Measurements from ENCODE around the gene CAMSAP2. TPM values are rescaled to one million over a fixed set of nuclear protein-coding genes. Genes with fewer than 3 reads are reported as not detected.

The CAMSAP2 gene
- total RNA-seq, 1 experiment from 2014 or later: 40.3 TPM

DNA sequence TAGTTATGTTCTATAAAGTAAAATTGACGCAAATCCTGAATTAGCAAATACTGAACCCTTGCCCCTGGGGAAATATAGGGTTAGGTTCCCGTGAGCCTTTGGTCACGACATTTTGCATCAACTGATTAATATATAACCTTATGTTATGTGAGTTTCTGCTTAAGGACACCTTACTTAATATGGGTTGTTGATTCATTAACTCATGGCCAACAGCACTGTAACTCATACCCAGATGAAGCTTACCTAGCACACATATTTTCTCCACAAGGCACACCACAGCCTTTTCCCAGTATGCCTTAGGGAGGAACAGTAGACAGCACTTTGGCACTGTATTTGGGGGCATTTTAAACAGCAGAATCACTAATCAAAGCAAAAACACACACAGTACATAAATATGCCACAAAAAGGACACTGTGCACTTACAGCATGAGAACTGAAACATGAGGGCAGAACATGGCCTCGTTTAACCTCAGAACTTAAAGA is 171.1 kb downstream of the CAMSAP2 start:
- H3F3A ChIP-seq (ENCODE audit: insufficient read depth, low read depth): peaks cover 3% of the 10 kb centered on the region; the same call in 1 of the 2 replicates
- no TSS peak for BruUV-seq (replicated peaks)
- H3K27ac ChIP-seq: no peak overlapping the region
- no peaks in the 10 kb centered on the region for H3K27me3 ChIP-seq (ENCODE audit: insufficient read depth, low read depth)
- H3K36me3 ChIP-seq (ENCODE audit: low read depth): peaks cover 7% of the 10 kb centered on the region; the same call in 1 of the 2 replicates
- no peak for TF ChIP-seq EZH2 (IDR thresholded peaks at IDR 0.05; ENCODE audit: low read depth)
- TF ChIP-seq, protein P1, sequence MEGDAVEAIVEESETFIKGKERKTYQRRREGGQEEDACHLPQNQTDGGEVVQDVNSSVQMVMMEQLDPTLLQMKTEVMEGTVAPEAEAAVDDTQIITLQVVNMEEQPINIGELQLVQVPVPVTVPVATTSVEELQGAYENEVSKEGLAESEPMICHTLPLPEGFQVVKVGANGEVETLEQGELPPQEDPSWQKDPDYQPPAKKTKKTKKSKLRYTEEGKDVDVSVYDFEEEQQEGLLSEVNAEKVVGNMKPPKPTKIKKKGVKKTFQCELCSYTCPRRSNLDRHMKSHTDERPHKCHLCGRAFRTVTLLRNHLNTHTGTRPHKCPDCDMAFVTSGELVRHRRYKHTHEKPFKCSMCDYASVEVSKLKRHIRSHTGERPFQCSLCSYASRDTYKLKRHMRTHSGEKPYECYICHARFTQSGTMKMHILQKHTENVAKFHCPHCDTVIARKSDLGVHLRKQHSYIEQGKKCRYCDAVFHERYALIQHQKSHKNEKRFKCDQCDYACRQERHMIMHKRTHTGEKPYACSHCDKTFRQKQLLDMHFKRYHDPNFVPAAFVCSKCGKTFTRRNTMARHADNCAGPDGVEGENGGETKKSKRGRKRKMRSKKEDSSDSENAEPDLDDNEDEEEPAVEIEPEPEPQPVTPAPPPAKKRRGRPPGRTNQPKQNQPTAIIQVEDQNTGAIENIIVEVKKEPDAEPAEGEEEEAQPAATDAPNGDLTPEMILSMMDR (conservative IDR thresholded peaks at IDR 0.05): no peak
- no peaks in the 10 kb centered on the region for H3K79me2 ChIP-seq (ENCODE audit: low read depth)
- no peak overlapping the region for H3K4me3 ChIP-seq
- no peak overlapping the region for H3K4me2 ChIP-seq
- no peaks in the 10 kb centered on the region for H4K20me1 ChIP-seq (ENCODE audit: insufficient read depth)
- ChIA-PET CTCF (no interaction called here), POLR2A (ENCODE audit: unreplicated experiment) (no interaction called here)
- H3K9me3 ChIP-seq (ENCODE audit: insufficient read depth, low read depth): no peaks in the 10 kb centered on the region
- no peaks in the 10 kb centered on the region for H3K9me2 ChIP-seq (ENCODE audit: insufficient read depth)
- intact Hi-C loops (cut with micrococcal nuclease; ENCODE audit: unreplicated experiment): no loop called here
- no peak overlapping the region for H2AFZ ChIP-seq
- DNase-seq: no peak
- peaks cover 22% of the 10 kb centered on the region; the same call in 1 of the 2 replicates for H3K4me1 ChIP-seq (replicated peaks; ENCODE audit: insufficient read depth)

Other genes with a start within 250 kb of the CAMSAP2 start
- 22.8 and 30.0 TPM in 2 replicates for gene KIF14, start 118.1 kb upstream of the CAMSAP2 start, total RNA-seq (2021)
- gene DDX59, start 69.0 kb upstream of the CAMSAP2 start, total RNA-seq (2021): 32.9 and 35.9 TPM in 2 replicates
- not detected in 2 replicates for gene GPR25, start 134.1 kb downstream of the CAMSAP2 start, total RNA-seq (2021)
- 49.8 and 64.8 TPM in 2 replicates for gene INAVA, start 156.0 kb downstream of the CAMSAP2 start, total RNA-seq (2021)